NCI-H187 treated with DMSO at 0.1 percent for 48 hours (cell line): Measurements from ENCODE around the gene NOX4.

Source experiments
- DNase-seq: peaks from one replicate; lab custom pipeline; 2025; lab: John Stamatoyannopoulos, UW

The NOX4 gene

GRCh38 chr11:89490981-89491690, at the start of gene NOX4:
NOX4 (minus strand) TSS chr11:89491375; CDS start chr11:89491246, 129 bp downstream.
- DNase-seq, result no peak

DNA sequence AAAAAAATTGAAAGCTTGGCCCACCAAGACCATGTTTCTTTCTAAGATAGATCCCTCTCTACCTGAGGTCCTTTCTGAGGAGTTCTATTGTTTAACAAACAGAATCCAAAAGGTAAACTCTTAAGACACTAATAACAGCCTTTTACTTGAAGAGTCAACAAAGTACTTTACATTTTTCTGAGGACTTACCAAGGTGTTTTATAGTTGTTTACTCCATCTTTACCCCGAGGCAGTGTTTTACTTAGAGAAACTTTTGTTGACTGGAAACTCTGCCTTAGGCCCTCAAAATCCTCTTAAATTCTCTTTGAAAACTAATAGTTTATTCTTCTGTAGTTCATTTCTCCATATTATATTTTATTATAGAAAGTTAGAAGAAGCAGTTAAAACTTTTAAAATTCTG, 49.7 kb upstream of the NOX4 start:
- no peak for DNase-seq

DNA sequence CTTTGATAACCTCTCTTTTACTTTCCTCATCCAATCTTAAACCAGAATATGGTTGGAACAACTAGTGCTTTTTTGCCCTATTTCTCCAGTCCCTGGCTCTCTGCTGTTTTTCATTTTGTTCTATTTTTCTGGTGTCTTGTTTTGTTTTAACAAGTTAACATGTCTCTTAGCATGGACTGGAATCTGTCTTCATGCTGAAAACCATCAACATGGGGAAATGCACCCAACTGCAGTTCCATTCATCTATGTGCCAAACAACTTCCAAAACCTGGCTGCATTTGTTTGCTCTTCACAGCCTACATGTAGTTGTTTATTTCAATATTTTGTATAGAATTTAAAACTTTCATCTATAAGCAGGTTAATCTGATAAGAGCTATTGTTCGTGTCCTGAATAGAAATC, 46.8 kb upstream of the NOX4 start:
- no peak for DNase-seq

- no peak for DNase-seq
Observed at GRCh38 chr11:89536926-89537325, 45.8 kb upstream of the NOX4 start.

DNA sequence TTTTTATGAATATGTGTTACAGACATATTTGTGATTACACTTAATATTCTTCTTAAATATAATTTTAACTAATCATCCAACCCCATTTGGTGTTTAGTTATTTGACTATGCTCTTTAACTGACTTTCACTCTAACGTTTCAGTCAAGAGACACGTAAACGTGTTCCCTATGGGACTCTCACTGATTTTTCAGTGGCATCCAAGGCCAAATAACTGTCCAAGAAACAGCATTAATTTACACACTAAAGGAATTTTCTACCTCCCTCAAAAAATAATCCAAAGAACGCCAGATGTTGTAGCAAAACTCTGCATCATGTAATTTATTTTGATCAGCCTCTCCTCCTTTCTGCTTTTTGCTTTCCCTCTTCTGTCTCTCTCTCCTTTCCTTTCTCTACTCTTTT, 44.0 kb upstream of the NOX4 start:
- DNase-seq, result no peak

DNA sequence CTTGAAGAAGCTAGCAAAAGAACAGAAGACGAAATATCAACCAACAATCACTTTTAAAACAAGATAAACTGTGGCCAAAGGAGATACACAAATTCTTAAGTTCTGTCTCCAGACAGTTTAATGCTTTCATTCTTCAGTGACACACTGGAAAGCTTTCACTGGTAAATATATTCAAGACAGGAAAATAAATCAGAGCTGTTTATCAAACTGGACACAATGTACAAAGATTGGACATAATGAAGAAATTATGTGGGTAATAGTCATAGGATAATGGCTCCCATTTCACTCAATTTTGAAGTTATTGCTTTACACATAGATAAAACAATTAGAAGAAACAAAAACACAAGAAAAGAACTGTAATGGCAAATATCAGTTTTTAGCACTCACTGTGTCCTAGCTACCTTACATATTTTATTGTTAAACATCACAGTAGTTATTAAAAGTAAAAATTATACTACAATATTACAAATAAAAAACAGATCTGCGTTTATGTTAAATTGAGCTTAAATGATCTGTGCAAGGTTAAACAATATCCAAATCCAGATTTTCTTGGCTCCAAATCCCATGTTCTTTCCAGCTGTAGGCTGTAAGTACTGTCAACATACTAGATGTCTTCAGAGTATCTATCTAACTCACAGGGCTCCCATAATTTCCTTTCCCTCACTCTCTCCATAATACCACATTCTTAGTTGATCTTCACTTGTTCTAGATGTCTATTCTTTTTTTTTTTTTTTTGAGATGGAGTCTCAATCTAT, 38.6 kb upstream of the NOX4 start:
- no peak for DNase-seq

DNA sequence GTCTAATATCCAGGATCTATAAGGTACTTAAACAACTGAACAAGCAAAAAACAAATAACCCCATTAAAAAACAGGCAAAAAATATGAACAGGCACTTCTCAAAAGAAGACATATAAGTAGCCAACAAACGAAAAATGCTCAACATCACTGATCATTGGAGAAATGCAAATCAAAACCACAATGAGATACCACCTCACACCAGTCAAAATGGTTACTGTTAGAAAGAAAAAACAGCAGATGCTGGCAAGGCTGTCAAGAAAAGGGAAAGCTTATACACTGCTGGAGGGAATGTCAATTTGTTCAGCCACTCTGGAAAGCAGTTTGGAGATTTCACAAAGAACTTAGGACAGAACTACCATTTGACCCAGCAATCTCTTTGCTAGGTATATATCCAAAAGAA, 30.6 kb upstream of the NOX4 start:
- DNase-seq, result no peak

DNA sequence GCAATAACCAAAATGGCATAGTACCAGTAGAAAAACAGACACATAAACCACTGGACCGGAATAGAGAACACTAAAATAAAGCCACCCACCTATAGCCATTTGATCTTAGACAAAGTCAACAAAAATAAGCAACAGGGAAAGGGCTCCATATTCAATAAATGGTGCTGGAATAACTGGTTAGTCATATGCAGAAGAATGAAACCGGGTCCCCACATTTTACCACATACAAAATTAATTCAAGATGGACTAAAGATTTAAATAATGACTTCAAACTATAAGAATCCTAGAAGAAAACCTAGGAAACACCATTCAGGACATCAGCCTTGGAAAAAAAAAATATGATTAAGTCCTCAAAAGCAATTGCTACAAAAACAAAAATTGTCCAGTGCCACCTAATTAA, 30.1 kb upstream of the NOX4 start:
- DNase-seq, result no peak

- DNase-seq, result no peak
Observed at GRCh38 chr11:89516496-89516895, 25.3 kb upstream of the NOX4 start.

- DNase-seq, result no peak
Observed at GRCh38 chr11:89508544-89508943, 17.4 kb upstream of the NOX4 start.

GRCh38 chr11:89504270-89504669, 13.1 kb upstream of the NOX4 start:
- DNase-seq, result no peak

DNA sequence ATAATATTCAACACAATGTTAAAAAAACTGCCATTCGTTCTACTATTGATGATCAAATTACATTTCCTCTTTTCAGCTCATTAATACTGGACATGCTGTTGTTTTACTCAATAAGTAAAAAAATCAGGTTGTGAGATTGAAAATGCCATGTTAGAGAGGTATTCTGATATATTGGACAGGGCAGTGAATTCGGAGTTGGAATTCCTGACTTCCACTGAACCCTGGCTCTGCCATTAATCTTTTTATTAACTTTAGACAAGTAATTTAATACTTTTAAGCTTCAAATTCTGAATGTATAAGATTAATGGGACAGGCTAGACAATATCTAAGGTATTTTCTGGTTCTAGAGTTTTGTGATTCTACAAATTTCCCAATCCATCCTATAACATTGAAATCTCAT, 12.2 kb upstream of the NOX4 start:
- DNase-seq, result no peak

GRCh38 chr11:89502301-89502700, 11.1 kb upstream of the NOX4 start:
- no peak for DNase-seq

GRCh38 chr11:89500336-89500735, 9.2 kb upstream of the NOX4 start:
- no peak for DNase-seq

DNA sequence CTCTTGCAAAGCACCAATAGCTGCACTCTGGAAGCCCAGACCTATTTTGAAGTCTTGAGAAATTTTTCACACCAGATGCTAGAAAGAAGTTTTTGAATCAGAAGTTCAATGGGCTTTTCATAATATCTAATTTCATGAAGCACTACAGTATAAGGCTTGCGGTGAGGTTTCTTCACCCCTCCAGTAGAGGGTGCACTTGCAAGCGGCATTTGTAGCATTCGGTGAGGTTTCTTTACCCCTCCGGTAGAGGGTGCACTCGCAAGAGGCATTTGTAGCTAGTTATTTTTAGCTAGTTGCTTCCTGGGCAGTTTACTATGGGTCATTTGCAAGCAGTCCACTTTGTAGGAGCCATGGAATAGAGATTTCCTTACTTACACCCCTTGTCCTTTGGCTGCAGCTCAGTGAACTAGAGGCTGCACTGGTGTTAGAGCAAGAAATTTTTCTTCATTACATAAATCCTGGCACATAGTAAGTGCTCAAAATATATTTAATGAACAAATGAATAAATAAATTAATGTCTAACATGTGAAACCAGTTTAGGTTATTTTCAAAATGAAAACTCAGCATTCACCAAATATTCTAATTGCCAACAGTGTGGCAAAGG, 7.8 kb upstream of the NOX4 start:
- DNase-seq, result no peak

DNA sequence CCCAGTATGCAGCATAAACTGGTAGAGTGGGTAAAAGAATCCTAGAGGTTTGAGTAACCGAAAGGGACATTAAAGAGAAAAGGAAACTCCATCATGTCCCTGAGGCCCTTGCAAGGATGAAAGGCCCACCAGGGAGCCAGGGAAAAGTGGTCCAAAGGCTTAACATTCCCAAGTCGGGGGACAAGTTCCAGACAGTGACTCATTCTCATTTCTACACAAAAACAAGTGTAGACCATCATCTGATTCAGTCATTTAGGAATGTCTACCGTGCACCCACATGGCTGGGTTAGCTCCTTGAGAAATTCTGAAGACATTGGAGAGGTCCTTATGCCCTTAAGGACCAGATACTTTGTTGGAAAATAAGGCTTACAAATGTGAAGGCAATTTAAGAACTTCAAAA, 4.8 kb upstream of the NOX4 start:
- no peak for DNase-seq

DNA sequence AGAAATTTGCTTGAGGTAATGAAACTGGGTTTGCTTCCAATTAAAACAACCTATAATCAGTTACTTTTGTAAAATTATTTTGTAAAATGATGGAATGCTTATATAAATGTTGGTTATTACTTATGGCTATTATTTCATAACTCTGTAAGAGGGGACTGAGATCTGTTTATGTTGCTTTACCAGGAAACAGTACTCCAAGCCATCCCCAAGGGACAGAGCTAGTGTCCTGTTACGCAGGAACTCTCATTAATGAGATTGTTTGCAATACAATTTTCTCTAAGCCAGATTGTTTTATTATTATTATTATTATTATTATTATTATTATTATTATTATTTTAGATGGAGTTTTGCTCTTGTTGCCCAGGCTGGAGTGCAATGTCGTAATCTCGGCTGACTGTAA, 2.3 kb upstream of the NOX4 start:
- DNase-seq, result no peak

DNA sequence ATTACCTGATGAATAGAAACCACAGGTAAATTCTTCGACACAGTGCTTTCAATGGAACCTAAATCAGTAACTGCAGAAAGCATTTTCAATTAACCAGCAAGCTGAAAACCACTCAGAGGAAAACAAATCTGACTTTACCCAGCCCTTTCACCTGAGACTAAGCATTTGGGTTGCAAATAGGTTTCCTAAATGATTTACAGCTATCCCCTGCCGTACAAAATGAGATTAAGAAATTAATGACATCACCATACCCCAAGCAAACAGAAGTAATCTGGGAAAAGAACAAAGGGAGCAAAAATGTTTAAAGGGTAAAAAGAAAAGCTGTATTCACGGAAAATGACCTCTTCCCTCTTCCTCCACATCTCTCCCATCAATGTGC, 584 bp downstream of the NOX4 start:
- DNase-seq, result no peak

- DNase-seq, result no peak
Observed at GRCh38 chr11:89489930-89490329, 1.2 kb downstream of the NOX4 start.

- no peak for DNase-seq
Observed at GRCh38 chr11:89487016-89487415, 4.2 kb downstream of the NOX4 start.

DNA sequence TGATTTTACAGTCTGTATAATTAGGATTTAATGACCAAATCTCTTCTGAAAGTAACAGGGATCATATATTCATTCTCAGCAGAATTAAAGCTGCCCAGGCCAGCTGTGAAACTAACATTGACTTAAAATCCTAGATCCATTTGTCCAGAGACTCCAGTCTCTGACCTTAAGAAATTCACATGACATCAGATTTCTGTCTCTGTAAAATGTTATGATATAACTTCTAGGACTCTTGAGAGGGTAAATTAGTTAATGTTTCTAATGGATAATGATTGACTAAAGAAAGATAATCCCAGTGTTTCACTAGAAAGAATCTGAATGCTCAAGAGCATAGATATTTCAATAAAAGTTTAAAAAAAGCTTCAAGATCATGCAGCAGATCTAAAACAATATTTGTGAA, 6.3 kb downstream of the NOX4 start:
- no peak for DNase-seq

DNA sequence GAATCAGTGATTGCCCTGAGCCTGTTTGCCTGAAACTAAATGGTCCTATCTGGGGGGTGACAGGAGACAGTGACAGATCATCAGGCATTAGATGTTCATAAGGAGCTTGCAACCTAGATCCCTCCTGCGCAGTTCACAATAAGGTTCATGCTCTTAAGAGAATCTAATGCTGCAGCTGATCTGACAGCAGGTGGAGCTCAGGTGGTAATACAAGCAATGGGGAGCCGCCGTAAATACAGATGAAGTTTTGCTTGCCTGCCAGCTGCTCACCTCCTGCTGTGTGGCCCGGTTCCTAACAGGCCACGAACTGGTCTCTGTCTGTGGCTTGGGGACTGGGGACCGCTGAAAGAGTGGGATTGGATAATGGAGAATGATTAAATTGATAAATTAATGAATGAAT, 14.0 kb downstream of the NOX4 start:
- no peak for DNase-seq

GRCh38 chr11:89463266-89463780, 27.9 kb downstream of the NOX4 start:
- DNase-seq, result no peak
